OCI-LY7 (cell line): ENCODE measurements around the gene NKX2-8. TPM values are rescaled to one million over a fixed set of nuclear protein-coding genes. Genes with fewer than 3 reads are reported as not detected.

Experiments
- BruUV-seq: library from RNA; stranded (reverse); fragments of 400-500 nt; replicated peaks from 2 replicates; lab custom pipeline; 2021; lab: Mats Ljungman, UMichigan
- CTCF ChIA-PET: fragments of 300-600 bp; sonication (Branson Sonifier 250); formaldehyde crosslinking; loops from one replicate; lab custom pipeline; 2022; ENCODE audit warnings: antibody characterized with exemption; ENCODE audit not compliant: unreplicated experiment; lab: Charles Lee
- POLR2A ChIA-PET: fragments of 300-600 bp; sonication (Branson Sonifier 250); formaldehyde crosslinking; loops from one replicate; lab custom pipeline; 2022; ENCODE audit warnings: antibody characterized with exemption; lab: Charles Lee
- DNase-seq: peaks from one replicate; pipeline ENCODE4 v3.0.0-alpha.2; 2015; ENCODE audit warnings: low spot score
- H2AFZ ChIP-seq: fragments of 200-600 bp; sonication (generic), shearing (Covaris generic); 2 replicates; pipeline ENCODE4 v1.6.1; 2014; ENCODE audit warnings: mild to moderate bottlenecking, antibody characterized with exemption, low read length, moderate library complexity
- H3K27ac ChIP-seq: fragments of 200-600 bp; sonication (generic); 2 replicates; pipeline ENCODE4 v1.5.1; 2014; ENCODE audit warnings: mixed run types, low read depth, mild to moderate bottlenecking, moderate library complexity, low read length, inconsistent platforms; ENCODE audit not compliant: poor library complexity, severe bottlenecking
- H3K36me3 ChIP-seq: fragments of 200-600 bp; sonication (generic); 2 replicates; pipeline ENCODE4 v1.6.1; 2014; ENCODE audit warnings: mild to moderate bottlenecking, antibody characterized with exemption, low read length, moderate library complexity, mixed read lengths; ENCODE audit not compliant: insufficient read depth
- H3K4me1 ChIP-seq: fragments of 200-600 bp; sonication (generic); 2 replicates; pipeline ENCODE4 v1.5.1; 2014; ENCODE audit warnings: mild to moderate bottlenecking, low read length; ENCODE audit not compliant: insufficient read depth, poor library complexity, severe bottlenecking
- H3K4me2 ChIP-seq: fragments of 200-600 bp; sonication (generic); 2 replicates; pipeline ENCODE4 v1.6.1; 2014; ENCODE audit warnings: mild to moderate bottlenecking, low read length
- H3K4me3 ChIP-seq: fragments of 200-600 bp; sonication (generic); 2 replicates; pipeline ENCODE4 v1.5.1; 2014; ENCODE audit warnings: mild to moderate bottlenecking, low read depth, low read length; ENCODE audit not compliant: poor library complexity, severe bottlenecking
- H3K79me2 ChIP-seq: fragments of 200-600 bp; sonication (generic); 2 replicates; pipeline ENCODE4 v1.6.1; 2016; ENCODE audit warnings: low read depth, mild to moderate bottlenecking, low read length, moderate library complexity, mixed read lengths; ENCODE audit not compliant: insufficient read depth
- H3K9me2 ChIP-seq: fragments of 200-600 bp; sonication (generic); 2 replicates; pipeline ENCODE4 v1.6.1; 2016; ENCODE audit warnings: mild to moderate bottlenecking, low read length, mixed read lengths; ENCODE audit not compliant: insufficient read depth
- H3K9me3 ChIP-seq: fragments of 200-600 bp; sonication (generic); 2 replicates; pipeline ENCODE4 v1.6.1; 2014; ENCODE audit warnings: mild to moderate bottlenecking, mixed run types, low read length, mixed read lengths
- H4K20me1 ChIP-seq: fragments of 200-600 bp; sonication (generic); 2 replicates; pipeline ENCODE4 v1.6.1; 2014; ENCODE audit warnings: mild to moderate bottlenecking, antibody characterized with exemption, low read length, moderate library complexity, mixed read lengths; ENCODE audit not compliant: insufficient read depth
- EZH2phosphoT487 ChIP-seq: fragments of 200-600 bp; sonication (generic); IDR thresholded peaks from 2 replicates; pipeline ENCODE4 v1.6.1; 2018; ENCODE audit warnings: low read depth, borderline replicate concordance, mild to moderate bottlenecking, mixed run types, antibody characterized with exemption, low read length, moderate library complexity, mixed read lengths
- intact Hi-C: fragments of 100-400 bp; cut with micrococcal nuclease; formaldehyde crosslinking; loops from one replicate; pipeline ENCODE4 v1.10.0; 2022; ENCODE audit not compliant: unreplicated experiment
- total RNA-seq, 2 experiments: library from RNA; depleted of rRNA in 1 of 2; stranded (reverse); fragments of >200 nt in 1 of 2; shearing (Covaris generic) in 1 of 2; gene quantifications; 2 replicates each; pipeline ENCODE4 v1.2.3, GENCODE V29; 2014 to 2022
- TF ChIP-seq, protein P1 (sequence below): fragments of 200-600 bp; sonication (generic); conservative IDR thresholded peaks from 2 replicates; pipeline ENCODE4 v1.5.1; 2014; ENCODE audit warnings: mild to moderate bottlenecking, antibody characterized with exemption, low read length, moderate library complexity, mixed read lengths

NKX2-8 gene
- total RNA-seq, 2 experiments from 2014 or later, result not detected

DNA sequence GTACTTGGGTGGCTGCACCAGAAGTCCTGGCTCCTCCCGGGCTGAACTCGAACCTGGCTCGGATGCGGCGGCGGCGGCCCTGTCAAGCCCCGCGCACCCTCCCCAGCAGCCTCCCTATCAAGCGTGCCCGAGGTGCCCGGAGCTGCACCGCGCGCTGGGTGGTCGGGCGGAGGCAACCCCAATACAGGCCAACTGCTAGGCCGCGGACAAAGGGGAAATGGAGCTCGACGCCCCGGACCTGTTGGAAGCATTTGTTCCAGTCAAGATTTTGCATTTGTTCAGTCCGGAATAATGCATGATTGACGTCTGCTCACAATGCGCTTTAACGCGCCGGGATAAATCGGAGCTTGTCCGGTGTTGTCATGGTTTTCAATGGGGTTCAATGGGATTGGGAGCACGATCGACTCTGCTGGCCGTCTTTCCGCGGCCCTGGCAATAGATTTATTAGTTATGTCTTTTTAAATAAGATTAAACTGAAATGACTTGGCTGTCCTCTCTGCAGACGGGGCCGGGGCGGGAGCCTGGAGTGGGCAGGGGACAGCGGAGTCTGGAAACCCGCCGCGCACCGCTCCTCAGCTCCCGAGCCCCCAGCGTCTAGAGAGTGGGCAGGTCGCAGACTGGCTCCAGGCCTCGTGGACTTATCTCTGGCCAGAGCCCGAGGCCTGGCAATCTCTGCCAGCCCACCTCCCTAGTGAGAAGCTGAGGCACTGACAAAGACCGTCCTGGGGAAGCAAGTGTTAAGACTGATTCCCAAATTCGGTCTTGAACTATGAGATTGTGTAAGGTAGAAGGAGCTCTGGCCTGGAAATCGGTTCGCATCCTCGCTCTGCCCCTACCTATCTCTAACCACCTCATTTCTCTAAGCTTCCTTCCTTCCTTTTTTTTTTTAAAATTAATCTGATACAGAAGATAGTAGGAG lies 1.7 kb upstream of the NKX2-8 start:
- H3K9me3 ChIP-seq, result no peaks in the 10 kb centered on the region
- no peaks in the 10 kb centered on the region for H3K79me2 ChIP-seq
- H3K4me3 ChIP-seq, result no peak overlapping the region
- intact Hi-C loops, result no loop called here
- no TSS peak for BruUV-seq
- no peak overlapping the region for H3K4me2 ChIP-seq
- ChIA-PET CTCF (no interaction called here), POLR2A (interaction anchor here (0.6 kb wide), 1 partner anchor 1419 kb away, joined by 3 read pairs; no protein-coding TSS in a partner anchor)
- H4K20me1 ChIP-seq, result no peaks in the 10 kb centered on the region
- TF ChIP-seq EZH2phosphoT487, result no peak
- TF ChIP-seq, protein P1, sequence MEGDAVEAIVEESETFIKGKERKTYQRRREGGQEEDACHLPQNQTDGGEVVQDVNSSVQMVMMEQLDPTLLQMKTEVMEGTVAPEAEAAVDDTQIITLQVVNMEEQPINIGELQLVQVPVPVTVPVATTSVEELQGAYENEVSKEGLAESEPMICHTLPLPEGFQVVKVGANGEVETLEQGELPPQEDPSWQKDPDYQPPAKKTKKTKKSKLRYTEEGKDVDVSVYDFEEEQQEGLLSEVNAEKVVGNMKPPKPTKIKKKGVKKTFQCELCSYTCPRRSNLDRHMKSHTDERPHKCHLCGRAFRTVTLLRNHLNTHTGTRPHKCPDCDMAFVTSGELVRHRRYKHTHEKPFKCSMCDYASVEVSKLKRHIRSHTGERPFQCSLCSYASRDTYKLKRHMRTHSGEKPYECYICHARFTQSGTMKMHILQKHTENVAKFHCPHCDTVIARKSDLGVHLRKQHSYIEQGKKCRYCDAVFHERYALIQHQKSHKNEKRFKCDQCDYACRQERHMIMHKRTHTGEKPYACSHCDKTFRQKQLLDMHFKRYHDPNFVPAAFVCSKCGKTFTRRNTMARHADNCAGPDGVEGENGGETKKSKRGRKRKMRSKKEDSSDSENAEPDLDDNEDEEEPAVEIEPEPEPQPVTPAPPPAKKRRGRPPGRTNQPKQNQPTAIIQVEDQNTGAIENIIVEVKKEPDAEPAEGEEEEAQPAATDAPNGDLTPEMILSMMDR, result no peak
- H2AFZ ChIP-seq, result no peak overlapping the region
- DNase-seq, result no peak
- no peaks in the 10 kb centered on the region for H3K36me3 ChIP-seq
- no peaks in the 10 kb centered on the region for H3K4me1 ChIP-seq
- H3K9me2 ChIP-seq, result no peaks in the 10 kb centered on the region
- no peak overlapping the region for H3K27ac ChIP-seq

DNA sequence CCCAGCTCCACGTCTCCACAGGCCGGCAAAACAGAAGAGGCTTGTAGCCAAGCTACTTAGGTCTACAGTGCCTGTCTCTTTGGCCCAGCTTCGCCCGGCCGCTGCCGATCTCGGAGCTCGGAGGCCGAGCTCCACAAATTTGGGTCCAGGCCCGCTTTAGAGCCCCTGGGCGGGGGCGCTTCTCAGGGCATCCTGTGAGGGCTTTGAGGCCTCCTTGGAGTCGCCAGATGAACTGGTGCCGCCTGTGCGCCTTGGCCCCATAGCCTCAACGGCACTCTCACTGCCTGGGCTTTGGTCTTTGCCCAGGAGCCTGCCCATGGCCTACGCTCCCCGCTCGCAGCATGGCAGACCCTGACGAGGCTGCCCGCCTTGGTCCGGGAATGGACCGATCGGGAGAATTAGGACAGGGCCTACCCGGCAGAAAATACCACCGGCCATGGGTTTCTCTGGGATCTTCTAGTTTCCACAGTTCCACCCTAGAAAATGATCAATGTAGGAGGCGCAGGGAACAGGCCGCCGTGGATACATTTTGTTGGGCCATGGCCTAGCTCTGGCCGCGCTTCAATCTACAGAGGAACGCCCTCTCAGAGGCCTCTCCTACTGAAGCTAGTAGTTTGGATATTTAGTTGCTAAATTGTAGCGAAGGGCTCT lies 953 bp upstream of the NKX2-8 start:
- POLR2A ChIA-PET, result interaction anchor here (0.6 kb wide), 1 partner anchor 1419 kb away, joined by 3 read pairs; no protein-coding TSS in a partner anchor

More for the DNA sequence above, 953 bp upstream of the NKX2-8 start:
- Histone ChIP-seq H2AFZ (no peak overlapping the region), H3K27ac (no peak overlapping the region), H3K4me2 (no peak overlapping the region), H4K20me1 (no peaks in the 10 kb centered on the region), H3K36me3 (no peaks in the 10 kb centered on the region), H3K9me3 (no peaks in the 10 kb centered on the region), H3K79me2 (no peaks in the 10 kb centered on the region), H3K4me3 (no peak overlapping the region), H3K9me2 (no peaks in the 10 kb centered on the region), H3K4me1 (no peaks in the 10 kb centered on the region)
- no peak for DNase-seq
- TF ChIP-seq, protein P1, result no peak
- TF ChIP-seq EZH2phosphoT487, result no peak
- intact Hi-C loops, result no loop called here
- BruUV-seq, result no TSS peak
- CTCF ChIA-PET, result no interaction called here
